Activated naive CD8-positive, alpha-beta T cell treated with anti-CD3 and anti-CD28 coated beads, Interleukin-2, amount 50 U/mL, for 16 hours (primary cell): ENCODE data around the gene NMB.

ENCODE experiments used
- DNase-seq: peaks from one replicate; pipeline ENCODE4 v3.0.0-alpha.2; 2020; ENCODE audit warnings: low read depth, low spot score

NMB gene

DNA sequence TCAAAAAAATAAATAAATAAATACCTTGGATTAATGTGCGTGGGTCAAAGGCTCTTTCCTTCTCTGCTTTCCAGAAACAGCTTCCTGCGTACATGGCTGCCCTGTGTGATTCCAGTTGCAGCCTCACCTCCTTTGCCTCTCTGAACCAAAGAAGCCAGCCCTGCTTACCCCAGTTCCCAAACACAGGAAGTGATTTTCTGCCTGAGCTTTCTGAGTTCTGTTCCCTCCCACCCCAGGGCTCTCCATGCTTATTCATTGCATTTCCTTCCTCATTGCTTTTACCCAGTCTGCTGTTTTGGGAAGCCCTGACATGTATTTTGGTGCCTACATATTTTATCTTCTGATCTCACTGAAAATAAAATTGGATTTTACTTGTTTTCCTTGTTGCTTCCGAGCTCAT lies 41.8 kb downstream of the NMB start:
- DNase-seq: no peak

DNA sequence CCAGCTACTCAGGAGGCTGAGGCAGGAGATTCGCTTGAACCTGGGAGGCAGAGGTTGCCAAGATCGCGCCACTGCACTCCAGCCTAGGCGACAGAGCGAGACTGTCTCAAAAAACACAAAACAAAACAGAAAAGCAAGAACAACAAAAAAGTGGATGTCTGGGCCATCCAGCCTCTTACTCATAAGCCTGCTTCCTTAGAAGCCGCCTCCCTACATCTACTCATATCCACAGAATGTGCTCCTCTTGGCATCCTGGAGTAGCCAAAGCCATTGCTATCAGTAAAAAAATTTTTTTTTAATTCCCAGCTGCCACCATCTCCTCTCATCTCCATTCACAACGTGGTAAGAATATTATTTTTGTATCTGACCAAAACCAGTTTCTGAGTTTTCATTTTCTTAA lies 46.4 kb downstream of the NMB start:
- DNase-seq: no peak

DNA sequence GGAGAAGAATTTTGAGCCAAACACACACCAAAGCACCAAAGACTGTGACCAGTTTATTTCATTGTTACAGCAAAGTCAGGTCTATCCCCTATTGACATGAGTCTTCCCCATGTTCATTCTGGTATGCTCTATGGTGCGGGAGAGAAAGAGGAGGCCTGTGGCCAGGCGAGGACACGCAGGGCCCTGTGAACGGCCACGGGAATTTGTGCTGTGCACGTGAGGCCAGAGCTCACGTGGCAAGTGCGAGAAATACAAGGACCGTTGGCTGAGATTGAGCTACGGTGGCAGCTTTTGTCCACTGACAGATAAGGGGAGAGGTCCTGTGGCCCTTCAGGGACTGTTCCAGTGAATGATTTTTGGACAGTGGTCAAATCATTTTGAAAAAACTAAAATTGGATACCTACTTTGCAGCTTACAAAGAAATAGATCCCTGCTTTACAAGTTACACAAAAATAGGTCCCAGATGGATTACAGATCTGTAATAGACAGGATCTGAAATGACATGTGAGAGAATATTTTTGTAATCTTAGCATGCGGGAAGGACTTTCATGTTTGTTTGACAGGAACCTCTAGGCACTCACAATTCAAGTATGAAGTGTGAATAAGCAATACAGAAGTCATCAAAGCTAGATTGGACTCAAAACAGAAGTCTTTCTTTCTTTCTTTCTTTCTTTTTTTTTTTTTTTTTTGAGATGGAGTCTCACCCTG lies 48.0 kb downstream of the NMB start:
- no peak for DNase-seq

DNA sequence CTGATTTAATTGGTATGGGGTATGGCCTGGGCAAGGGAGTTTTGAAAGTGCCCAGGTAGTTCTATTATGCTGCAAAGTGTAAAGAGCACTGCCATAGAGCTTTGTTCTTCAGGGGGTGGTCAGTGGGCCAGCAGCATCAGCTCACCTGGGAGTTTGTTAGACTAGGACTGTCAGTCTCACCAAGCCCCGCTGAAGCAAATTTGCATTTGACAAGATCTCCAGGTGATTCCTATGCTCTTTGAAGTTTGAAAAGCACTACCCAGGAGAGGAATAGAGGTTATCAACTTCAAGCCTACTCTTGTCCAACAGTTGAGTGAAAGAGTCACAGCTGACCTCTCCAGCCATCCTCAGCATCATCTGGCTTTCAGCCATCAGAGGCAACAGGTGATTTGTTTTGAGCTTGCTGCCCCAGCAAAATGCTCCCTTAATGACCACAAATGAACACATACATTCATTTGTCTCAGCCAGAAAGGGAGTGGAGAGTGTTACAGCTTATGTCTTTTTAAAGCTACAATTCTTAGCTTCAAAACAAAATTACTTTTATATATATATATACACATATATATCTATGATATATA lies 49.2 kb downstream of the NMB start:
- DNase-seq: no peak

DNA sequence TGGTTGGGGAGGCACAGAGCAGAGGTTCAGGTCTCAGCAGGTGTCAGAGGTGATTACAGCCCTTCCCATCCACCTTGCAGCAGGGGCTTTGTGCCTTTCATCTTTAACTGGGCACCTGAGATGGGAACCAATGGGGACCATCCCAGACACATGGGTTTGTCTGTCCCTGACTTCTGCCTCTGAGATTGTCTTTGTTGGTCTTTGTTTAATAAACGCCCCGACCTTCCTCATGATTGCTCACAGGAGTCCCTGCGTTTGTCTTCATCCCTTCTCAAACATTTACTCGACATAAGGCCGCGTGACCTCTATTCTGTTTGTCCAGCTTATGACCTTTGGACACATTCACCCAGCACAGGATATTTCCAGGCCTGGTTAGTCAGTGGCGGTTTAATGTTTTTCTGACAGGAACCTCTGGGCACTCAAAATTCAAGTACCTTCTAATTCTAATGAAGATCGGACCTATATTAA lies 51.3 kb downstream of the NMB start:
- no peak for DNase-seq

DNA sequence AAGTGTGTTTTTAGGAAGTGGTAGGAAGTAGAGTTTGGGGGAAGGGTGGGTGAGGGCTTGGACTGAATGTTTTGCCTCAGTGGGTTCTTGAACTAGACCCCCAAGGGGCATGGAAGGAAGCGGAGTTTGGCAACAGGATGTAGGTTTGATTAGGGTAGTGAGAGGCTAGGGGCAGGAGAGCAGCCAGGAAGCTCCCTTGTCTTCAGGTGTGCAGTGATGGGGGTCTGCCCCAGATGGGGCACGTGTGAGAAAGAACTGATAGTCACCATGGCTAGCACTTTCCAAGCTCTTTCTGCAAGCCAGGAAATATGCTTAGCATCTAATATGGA lies 52.5 kb downstream of the NMB start:
- DNase-seq: no peak
